Keratinocyte (primary cell): ENCODE data around the gene HS6ST3. TPM values are rescaled to one million over a fixed set of nuclear protein-coding genes. Genes with fewer than 3 reads are reported as not detected.

Experiments used
- DNase-seq: peaks from one replicate; pipeline ENCODE4 v3.0.0-alpha.2; 2011; ENCODE audit warnings: low read depth, missing footprints, low spot score
- FAIRE-seq: peaks from 2 replicates; lab custom pipeline; 2011; peaks lifted over from hg19 to GRCh38; lab: Jason Lieb, UNC
- H2AFZ ChIP-seq: 2 replicates; pipeline ENCODE4 v1.6.0; 2012; ENCODE audit warnings: low read length, control low read depth, inconsistent platforms; ENCODE audit not compliant: control insufficient read depth
- H3K27ac ChIP-seq: 2 replicates; pipeline ENCODE4 v1.5.1; 2011; ENCODE audit warnings: low read length; ENCODE audit not compliant: control insufficient read depth, insufficient read depth
- H3K27me3 ChIP-seq: 3 replicates; pipeline ENCODE4 v1.6.0; 2011; ENCODE audit warnings: low read length; ENCODE audit not compliant: control insufficient read depth, insufficient read depth; ENCODE audit errors: extremely low read depth
- H3K36me3 ChIP-seq, 2 experiments: 2 replicates in 1 of 2; 3 replicates in 1 of 2; pipeline ENCODE4 v1.5.1; 2011; ENCODE audit warnings: low read length in 2 of 2, mild to moderate bottlenecking in 1 of 2; ENCODE audit not compliant: control insufficient read depth in 2 of 2, insufficient read depth in 2 of 2; ENCODE audit errors: extremely low read depth in 1 of 2
- H3K4me1 ChIP-seq: 3 replicates; pipeline ENCODE4 v1.5.1; 2011; ENCODE audit warnings: low read length; ENCODE audit not compliant: control insufficient read depth, insufficient read depth; ENCODE audit errors: extremely low read depth
- H3K4me2 ChIP-seq: 3 replicates; pipeline ENCODE4 v1.6.0; 2011; ENCODE audit warnings: low read depth, low read length; ENCODE audit not compliant: control insufficient read depth, insufficient read depth; ENCODE audit errors: extremely low read depth
- H3K4me3 ChIP-seq, 3 experiments: fragments of 200-600 bp in 1 of 3; sonication (generic) in 1 of 3; 2 replicates in 2 of 3; 3 replicates in 1 of 3; pipeline ENCODE4 v1.5.1; 2011 to 2016; ENCODE audit warnings: low read length in 3 of 3, mild to moderate bottlenecking in 3 of 3, control low read depth in 2 of 3, inconsistent platforms in 1 of 3, low read depth in 1 of 3, mixed read lengths in 1 of 3, mixed run types in 1 of 3, moderate library complexity in 1 of 3; ENCODE audit not compliant: control insufficient read depth in 2 of 3, insufficient read depth in 2 of 3; ENCODE audit errors: extremely low read depth in 1 of 3
- H3K79me2 ChIP-seq: 2 replicates; pipeline ENCODE4 v1.6.0; 2012; ENCODE audit warnings: low read length; ENCODE audit not compliant: control insufficient read depth, insufficient read depth
- H3K9ac ChIP-seq: 3 replicates; pipeline ENCODE4 v1.6.0; 2011; ENCODE audit warnings: low read length; ENCODE audit not compliant: control insufficient read depth, insufficient read depth; ENCODE audit errors: extremely low read depth
- H3K9me1 ChIP-seq: 3 replicates; pipeline ENCODE4 v1.6.0; 2011; ENCODE audit warnings: low read length; ENCODE audit not compliant: control insufficient read depth, insufficient read depth; ENCODE audit errors: extremely low read depth
- H3K9me3 ChIP-seq: 2 replicates; pipeline ENCODE4 v1.5.1; 2012; ENCODE audit warnings: low read depth, low read length; ENCODE audit not compliant: control insufficient read depth
- H4K20me1 ChIP-seq: 3 replicates; pipeline ENCODE4 v1.6.0; 2011; ENCODE audit warnings: low read length; ENCODE audit not compliant: control insufficient read depth, insufficient read depth; ENCODE audit errors: extremely low read depth
- CTCF ChIP-seq, 3 experiments: IDR thresholded peaks in 1 of 3; conservative IDR thresholded peaks in 1 of 3; optimal IDR thresholded peaks in 1 of 3; 2 replicates in 2 of 3; 3 replicates in 1 of 3; pipeline versions ENCODE3 to v1.5.1; 2011; ENCODE audit warnings: low read length in 3 of 3, mild to moderate bottlenecking in 3 of 3, moderate library complexity in 2 of 3, control low read depth in 1 of 3, inconsistent platforms in 1 of 3; ENCODE audit not compliant: insufficient read depth in 2 of 3; ENCODE audit errors: extremely low read depth in 1 of 3
- EZH2 ChIP-seq: IDR thresholded peaks from one replicate; pipeline ENCODE4 v1.6.1; 2012; ENCODE audit warnings: inconsistent platforms, mild to moderate bottlenecking, low read length, moderate library complexity
- dilution Hi-C: fragments of 300-500 bp; cut with MboI; formaldehyde crosslinking; loops from one replicate; pipeline ENCODE4 v1.7.0; 2020; ENCODE audit warnings: low sequenced_read_pairs; ENCODE audit not compliant: extremely low pct_ligation_motif_present
- polyA plus RNA-seq, 5 experiments: library from polyadenylated mRNA; depleted of rRNA in 3 of 5; stranded (reverse) in 3 of 5; stranded (forward) in 1 of 5; unstranded in 1 of 5; fragments of >200 nt; gene quantifications; 1 replicate in 1 of 5; 2 replicates in 3 of 5; 3 replicates in 1 of 5; pipeline versions ENCODE4 v1.2.1 to v1.2.3, GENCODE V29; 2011 to 2012; ENCODE audit warnings: missing spikeins in 2 of 5, low read depth in 1 of 5, low replicate concordance in 1 of 5

The HS6ST3 gene
- polyA plus RNA-seq, 1 donor (not counting 4 experiments of a cell fraction or from before 2014, with no cell fraction given) = 0.03 TPM

DNA sequence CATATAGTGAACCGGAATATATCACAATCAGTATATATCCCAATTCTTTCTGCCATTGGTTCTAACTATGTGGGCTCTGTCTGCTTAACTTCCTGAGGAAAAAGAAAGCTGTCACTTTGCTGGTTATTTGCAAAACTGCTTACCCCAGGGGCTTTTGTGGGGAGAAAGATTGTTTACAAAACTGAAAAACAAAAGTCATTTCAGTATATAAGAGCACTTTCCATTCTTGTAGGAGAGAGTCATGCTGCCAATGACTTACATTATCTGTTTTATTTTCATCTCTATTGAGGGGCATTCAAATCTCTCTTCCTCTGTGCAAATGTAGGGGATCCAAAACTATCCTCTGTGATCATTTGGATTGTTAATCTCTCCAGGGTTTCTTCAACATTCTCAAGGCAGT, 3.2 kb upstream of the HS6ST3 start:
- no peak overlapping the region for H3K4me2 ChIP-seq
- TF ChIP-seq CTCF (optimal IDR thresholded peaks at IDR 0.05 in 1 of 3, IDR thresholded peaks at IDR 0.05 in 1 of 3, conservative IDR thresholded peaks at IDR 0.05 in 1 of 3; ENCODE audit: extremely low read depth in 1 of 3, insufficient read depth in 2 of 3, low read length in 3 of 3) = no peak
- no peak for TF ChIP-seq EZH2
- FAIRE-seq (no peak), DNase-seq (no peak)
- no peaks in the 10 kb centered on the region for H3K9me1 ChIP-seq
- H3K9ac ChIP-seq = no peak overlapping the region
- H4K20me1 ChIP-seq = no peaks in the 10 kb centered on the region
- H2AFZ ChIP-seq = no peak overlapping the region
- no peaks in the 10 kb centered on the region for H3K79me2 ChIP-seq
- no peaks in the 10 kb centered on the region for H3K36me3 ChIP-seq
- peaks cover 4% of the 10 kb centered on the region for H3K4me1 ChIP-seq
- H3K9me3 ChIP-seq = no peaks in the 10 kb centered on the region
- H3K27ac ChIP-seq = no peak overlapping the region
- dilution Hi-C loops = no loop called here
- peaks cover 23% of the 10 kb centered on the region for H3K27me3 ChIP-seq
- H3K4me3 ChIP-seq = no peak overlapping the region

DNA sequence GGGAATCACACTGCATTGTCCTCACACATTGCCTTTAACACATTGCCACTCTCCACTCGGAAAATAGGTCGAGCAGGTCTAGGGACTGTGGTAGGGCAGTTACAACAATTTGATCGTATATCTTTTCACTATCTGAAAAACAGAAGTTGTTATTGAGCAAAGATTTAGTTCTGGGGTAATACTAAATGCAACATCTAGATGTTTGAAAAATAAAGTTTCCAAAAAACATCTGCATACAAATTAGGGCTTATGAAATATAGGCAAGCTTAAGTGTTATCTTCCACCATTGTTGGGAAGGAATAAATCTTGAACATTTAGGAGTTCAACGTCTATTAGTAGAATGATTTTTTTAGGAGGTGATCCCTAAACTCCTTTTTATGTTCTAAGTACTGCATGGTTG, 768 bp upstream of the HS6ST3 start:
- no peak overlapping the region for H3K4me3 ChIP-seq
- no peaks in the 10 kb centered on the region for H3K9me3 ChIP-seq
- peaks cover 4% of the 10 kb centered on the region for H3K4me1 ChIP-seq
- no peaks in the 10 kb centered on the region for H3K79me2 ChIP-seq
- dilution Hi-C loops = no loop called here
- H4K20me1 ChIP-seq = no peaks in the 10 kb centered on the region
- no peak overlapping the region for H3K9ac ChIP-seq
- no peaks in the 10 kb centered on the region for H3K9me1 ChIP-seq
- DNase-seq (no peak), FAIRE-seq (no peak)
- no peak overlapping the region for H3K4me2 ChIP-seq
- no peaks in the 10 kb centered on the region for H3K36me3 ChIP-seq
- TF ChIP-seq EZH2 (no peak), CTCF (optimal IDR thresholded peaks at IDR 0.05 in 1 of 3, IDR thresholded peaks at IDR 0.05 in 1 of 3, conservative IDR thresholded peaks at IDR 0.05 in 1 of 3; ENCODE audit: extremely low read depth in 1 of 3, insufficient read depth in 2 of 3, low read length in 3 of 3) (no peak)
- no peak overlapping the region for H3K27ac ChIP-seq
- peaks cover 33% of the 10 kb centered on the region for H3K27me3 ChIP-seq
- no peak overlapping the region for H2AFZ ChIP-seq
